GM12878 (cell line): ENCODE data around the gene SARM1. TPM values are rescaled to one million over a fixed set of nuclear protein-coding genes. Genes with fewer than 3 reads are reported as not detected.

Experiments
- BHLHE40 ChIP-seq, 2 experiments: fragments of 450-650 bp in 1 of 2; IDR thresholded peaks; 2 replicates each; pipeline ENCODE4 v1.6.1; 2011 to 2017; ENCODE audit warnings: low read depth in 2 of 2, borderline replicate concordance in 1 of 2, improper control_type of control experiment in 1 of 2, low read length in 1 of 2, mild to moderate bottlenecking in 1 of 2
- CEBPB ChIP-seq, 2 experiments: fragments of 150-350 bp in 1 of 2; IDR thresholded peaks; 2 replicates each; pipeline ENCODE4 v1.6.1; 2012 to 2014; ENCODE audit warnings: low read depth in 2 of 2, low read length in 2 of 2, borderline replicate concordance in 1 of 2, inconsistent platforms in 1 of 2
- EZH2 ChIP-seq: IDR thresholded peaks from 2 replicates; pipeline ENCODE4 v1.6.1; 2012; ENCODE audit warnings: low read depth, mild to moderate bottlenecking, control low read depth, inconsistent platforms, low read length, borderline replicate concordance; ENCODE audit not compliant: control insufficient read depth
- GABPA ChIP-seq: IDR thresholded peaks from 2 replicates; pipeline ENCODE4 v1.6.1; 2014; ENCODE audit warnings: antibody characterized with exemption, low read depth, mild to moderate bottlenecking, inconsistent platforms
- HDAC2 ChIP-seq: fragments of 200-600 bp; sonication (generic); IDR thresholded peaks from 2 replicates; pipeline ENCODE4 v1.6.1; 2017
- IKZF2 ChIP-seq, 2 experiments: fragments of 450-650 bp; IDR thresholded peaks; 2 replicates each; pipeline ENCODE4 v1.6.1; 2017; ENCODE audit warnings: mild to moderate bottlenecking in 2 of 2, moderate library complexity in 2 of 2
- IRF5 ChIP-seq: fragments of 450-650 bp; IDR thresholded peaks from 2 replicates; pipeline ENCODE4 v1.6.1; 2017; ENCODE audit warnings: borderline replicate concordance
- JUNB ChIP-seq: IDR thresholded peaks from 2 replicates; pipeline ENCODE4 v1.6.1; 2016; ENCODE audit warnings: antibody characterized with exemption, mild to moderate bottlenecking
- KAT2A ChIP-seq: conservative IDR thresholded peaks from 2 replicates; pipeline ENCODE4 v1.6.1; 2011; ENCODE audit warnings: low read depth, low read length; ENCODE audit not compliant: control insufficient read depth
- MTA3 ChIP-seq: IDR thresholded peaks from 2 replicates; pipeline ENCODE4 v1.6.1; 2012; ENCODE audit warnings: low read length, inconsistent platforms, borderline replicate concordance
- MYB ChIP-seq: fragments of 150-350 bp; IDR thresholded peaks from 2 replicates; pipeline ENCODE4 v1.6.1; 2014; ENCODE audit warnings: mild to moderate bottlenecking, low read depth, low read length, borderline replicate concordance
- NFYA ChIP-seq: IDR thresholded peaks from 2 replicates; pipeline ENCODE4 v1.6.1; 2011; ENCODE audit warnings: low read depth, mild to moderate bottlenecking, low read length, improper control_type of control experiment, borderline replicate concordance
- POLR2AphosphoS2 ChIP-seq: IDR thresholded peaks from 2 replicates; pipeline ENCODE4 v1.6.1; 2011; ENCODE audit warnings: low read depth, mild to moderate bottlenecking, low read length, improper control_type of control experiment, moderate library complexity
- POLR2AphosphoS5 ChIP-seq: IDR thresholded peaks from 2 replicates; pipeline ENCODE4 v1.6.1; 2011; ENCODE audit warnings: mild to moderate bottlenecking, low read length, inconsistent platforms
- RAD51 ChIP-seq: fragments of 450-650 bp; IDR thresholded peaks from 2 replicates; pipeline ENCODE4 v1.6.1; 2016; ENCODE audit warnings: moderate library complexity, mild to moderate bottlenecking, inconsistent platforms
- SKIL ChIP-seq: fragments of 450-650 bp; IDR thresholded peaks from 2 replicates; pipeline ENCODE4 v1.6.1; 2017; ENCODE audit warnings: mild to moderate bottlenecking, low read depth, inconsistent platforms; ENCODE audit not compliant: poor library complexity, severe bottlenecking
- SUZ12 ChIP-seq: fragments of 200-600 bp; sonication (generic); IDR thresholded peaks from one replicate; pipeline ENCODE4 v1.6.1; 2018; ENCODE audit warnings: antibody characterized with exemption, mild to moderate bottlenecking; ENCODE audit not compliant: unreplicated experiment
- TCF7 ChIP-seq: IDR thresholded peaks from 2 replicates; pipeline ENCODE4 v1.6.1; 2014; ENCODE audit warnings: antibody characterized with exemption, borderline replicate concordance
- USF1 ChIP-seq: IDR thresholded peaks from 2 replicates; pipeline ENCODE4 v1.6.1; 2011; ENCODE audit warnings: borderline replicate concordance, low read depth, mild to moderate bottlenecking, moderate library complexity, mixed read lengths, low read length; ENCODE audit not compliant: insufficient read depth; ENCODE audit errors: extremely low read length
- ZBTB11 ChIP-seq: fragments of 450-650 bp; formaldehyde crosslinking; IDR thresholded peaks from 2 replicates; pipeline ENCODE4 v1.5.0; 2022; ENCODE audit warnings: mild to moderate bottlenecking, missing genetic modification characterization
- ZNF217 ChIP-seq: fragments of 450-650 bp; IDR thresholded peaks from 2 replicates; pipeline ENCODE4 v1.6.1; 2017; ENCODE audit warnings: antibody characterized with exemption, mild to moderate bottlenecking
- ZNF274 ChIP-seq: IDR thresholded peaks from one replicate; pipeline ENCODE4 v1.8.0; 2011; ENCODE audit not compliant: insufficient read length, insufficient read depth
- polyA plus RNA-seq, 11 experiments: library from polyadenylated mRNA; depleted of rRNA in 4 of 11; unstranded in 6 of 11; stranded (reverse) in 5 of 11; fragments of >200 nt; fragmentation: Nextera tagmentation in 4 of 11; fragmentation: Illumina TruSeq in 1 of 11; extraction: Ambion mirVana in 4 of 11; extraction: Trizol in 1 of 11; gene quantifications; 1 replicate in 1 of 11; 2 replicates in 10 of 11; pipeline versions ENCODE4 v1.2.1 to v1.2.3, GENCODE V29; 2011 to 2016; ENCODE audit warnings: inconsistent platforms in 2 of 11, missing spikeins in 2 of 11, low read depth in 1 of 11
- total RNA-seq, 4 experiments: library from RNA; depleted of rRNA in 3 of 4; stranded (reverse); fragments of >200 nt in 3 of 4; fragmentation: Illumina TruSeq in 1 of 4; extraction: Trizol in 1 of 4; gene quantifications; 2 replicates each; pipeline versions ENCODE4 v1.2.1 to v1.2.3, GENCODE V29; 2013 to 2021

Gene SARM1
- total and polyA plus RNA-seq, 10 of the 15 experiments (the other 5 are each of a cell fraction or from before 2014, with no cell fraction given), result 0.56 to 25.3 (median 11.9) TPM

GRCh38 chr17:28335201-28335958 is 36.1 kb upstream of the SARM1 start, which contains the start of the genes IFT20 and TNFAIP1 (continued):
- TF ChIP-seq TCF7, result no peak
- TF ChIP-seq KAT2A, result no peak
- no peak for TF ChIP-seq MYB
- no peak for TF ChIP-seq HDAC2
- peak; percentile 99 for TF ChIP-seq GABPA
- no peak for TF ChIP-seq MTA3
- TF ChIP-seq RAD51, result no peak
- peak; percentile 52 for TF ChIP-seq ZBTB11 (CRISPR knock-in tag)
- TF ChIP-seq IKZF2 (IDR thresholded peaks at IDR 0.05), result no peak
- no peak for TF ChIP-seq NFYA
- TF ChIP-seq CEBPB (IDR thresholded peaks at IDR 0.05; ENCODE audit: borderline replicate concordance in 1 of 2, low read depth in 2 of 2, low read length in 2 of 2), result no peak
- TF ChIP-seq JUNB, result peak; percentile 42
- TF ChIP-seq EZH2, result no peak
- peak; percentile 65; the same call in 1 of the 2 replicates for TF ChIP-seq POLR2AphosphoS2
- TF ChIP-seq POLR2AphosphoS5, result peak; percentile 73; the same call in 1 of the 2 replicates
- TF ChIP-seq BHLHE40 (IDR thresholded peaks at IDR 0.05; ENCODE audit: borderline replicate concordance in 1 of 2, low read depth in 2 of 2, low read length in 1 of 2), result peak in 1 of 2 experiments; percentile 12; a peak in 1 of 4 replicates
- TF ChIP-seq SUZ12, result no peak
- TF ChIP-seq USF1, result no peak
- TF ChIP-seq IRF5, result no peak
- no peak for TF ChIP-seq SKIL
- TF ChIP-seq ZNF217, result no peak
- no peak for TF ChIP-seq ZNF274
